ENCODE results near the gene DLK2.
"Not testable (repeated sequence)": the region's sequence is repeated elsewhere in the genome, so short reads cannot be mapped to it uniquely, and the experiment has no call there.

Gene DLK2

DNA sequence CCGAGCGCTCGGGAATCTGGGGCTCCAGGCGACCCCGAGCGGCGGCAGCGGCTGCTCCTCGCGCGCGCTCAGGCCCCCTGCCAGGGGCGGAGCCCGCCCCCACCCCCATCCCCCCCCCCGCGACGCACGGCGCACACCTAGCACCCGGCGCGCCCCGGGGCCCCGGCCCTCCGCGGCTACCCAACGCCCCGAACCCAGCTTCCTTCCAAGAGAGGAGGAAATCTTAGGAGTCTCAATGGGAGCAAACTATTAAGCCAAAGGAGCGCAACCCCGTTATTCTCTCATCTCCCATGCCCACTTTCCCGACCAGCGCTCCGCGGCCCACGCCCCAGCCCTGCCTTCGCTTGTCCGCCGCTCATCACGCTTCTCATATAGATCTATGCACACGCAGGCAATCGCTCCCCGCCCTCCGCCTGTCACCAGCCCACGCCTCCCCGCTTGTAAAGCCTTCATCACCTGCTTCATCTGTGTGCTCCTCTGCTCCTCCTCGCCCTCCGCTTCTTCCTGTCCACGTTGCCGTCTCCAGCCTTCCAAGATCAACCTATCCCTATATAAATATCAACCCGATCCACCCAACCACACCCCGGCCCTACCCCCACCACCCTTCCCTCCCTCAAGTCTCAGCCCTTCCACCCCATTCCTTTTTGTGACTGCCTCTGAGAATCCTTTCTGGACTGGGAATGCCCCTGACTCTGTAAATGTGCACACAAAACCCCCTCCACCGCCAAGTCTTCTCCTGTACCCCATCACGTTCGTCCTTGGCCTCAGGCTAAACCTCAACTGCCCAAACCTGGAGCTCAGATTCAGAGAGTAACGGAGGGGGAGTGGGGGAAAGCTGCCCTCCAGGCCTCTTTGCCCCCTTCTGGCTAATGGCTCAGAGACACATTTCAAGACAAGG is at the start of gene DLK2:
TSS of gene DLK2 (minus strand) at position 18 of the 898 bp plus-strand sequence. CDS start 723 bp downstream, outside the sequence.
- H3K9me3 ChIP-seq (ENCODE audit: control insufficient read depth, insufficient read depth, low read length): no peaks in the 10 kb centered on the region
- H3K4me3 ChIP-seq (ENCODE audit: low read depth, low read length): peak within 1 kb of the TSS; percentile 56
- H3K9ac ChIP-seq (ENCODE audit: low read depth, low read length): no peak within 1 kb of the TSS
- H3K27me3 ChIP-seq (ENCODE audit: control insufficient read depth, insufficient read depth, low read length): peaks cover 36% of the 10 kb centered on the region
- H3K4me1 ChIP-seq (ENCODE audit: control insufficient read depth, insufficient read depth, low read length): 0 out of 2 replicates have a peak, but pooled peaks cover 2% of the 10 kb centered on the region
- peaks cover 7% of the 10 kb centered on the region; the same call in 1 of the 2 replicates for H3K36me3 ChIP-seq (ENCODE audit: control insufficient read depth, insufficient read depth, low read length)
- no peak within 1 kb of the TSS for H3K27ac ChIP-seq (ENCODE audit: low read depth, low read length)

DNA sequence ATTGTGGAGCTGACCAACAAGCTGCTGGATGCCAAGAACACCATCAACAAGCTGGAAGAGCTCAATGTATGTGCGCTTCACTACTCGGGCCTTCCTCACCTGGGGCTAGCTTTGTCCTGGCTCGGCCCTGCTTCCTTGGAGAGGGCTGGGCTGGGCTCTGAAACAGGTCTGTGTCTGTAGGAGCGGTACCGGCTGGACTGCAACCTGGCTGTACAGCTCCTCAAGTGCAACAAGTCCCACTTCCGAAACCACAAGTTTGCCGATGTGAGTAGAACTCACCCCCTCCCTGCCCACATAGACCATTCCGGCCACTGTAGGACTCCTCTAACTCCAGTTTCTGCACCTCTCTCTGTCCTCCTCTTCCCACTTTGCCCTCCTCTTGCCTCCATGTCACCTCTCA is 48.1 kb upstream of the DLK2 start:
- Histone ChIP-seq H3K9me3 (ENCODE audit: control insufficient read depth, insufficient read depth, low read length) (no peaks in the 10 kb centered on the region), H3K4me1 (ENCODE audit: control insufficient read depth, insufficient read depth, low read length) (no peaks in the 10 kb centered on the region), H3K9ac (ENCODE audit: low read depth, low read length) (no peak overlapping the region), H3K27me3 (ENCODE audit: control insufficient read depth, insufficient read depth, low read length) (peaks cover 14% of the 10 kb centered on the region), H3K4me3 (ENCODE audit: low read depth, low read length) (no peak overlapping the region), H3K36me3 (ENCODE audit: control insufficient read depth, insufficient read depth, low read length) (peaks cover 75% of the 10 kb centered on the region), H3K27ac (ENCODE audit: low read depth, low read length) (no peak overlapping the region)

- Histone ChIP-seq H3K9me3 (ENCODE audit: control insufficient read depth, insufficient read depth, low read length) (no peaks in the 10 kb centered on the region), H3K9ac (ENCODE audit: low read depth, low read length) (no peak overlapping the region), H3K4me3 (ENCODE audit: low read depth, low read length) (no peak overlapping the region), H3K36me3 (ENCODE audit: control insufficient read depth, insufficient read depth, low read length) (peaks cover 82% of the 10 kb centered on the region), H3K4me1 (ENCODE audit: control insufficient read depth, insufficient read depth, low read length) (no peaks in the 10 kb centered on the region), H3K27ac (ENCODE audit: low read depth, low read length) (no peak overlapping the region), H3K27me3 (ENCODE audit: control insufficient read depth, insufficient read depth, low read length) (peaks cover 6% of the 10 kb centered on the region)
Measured at GRCh38 chr6:43502666-43503065, 47.3 kb upstream of the DLK2 start.

DNA sequence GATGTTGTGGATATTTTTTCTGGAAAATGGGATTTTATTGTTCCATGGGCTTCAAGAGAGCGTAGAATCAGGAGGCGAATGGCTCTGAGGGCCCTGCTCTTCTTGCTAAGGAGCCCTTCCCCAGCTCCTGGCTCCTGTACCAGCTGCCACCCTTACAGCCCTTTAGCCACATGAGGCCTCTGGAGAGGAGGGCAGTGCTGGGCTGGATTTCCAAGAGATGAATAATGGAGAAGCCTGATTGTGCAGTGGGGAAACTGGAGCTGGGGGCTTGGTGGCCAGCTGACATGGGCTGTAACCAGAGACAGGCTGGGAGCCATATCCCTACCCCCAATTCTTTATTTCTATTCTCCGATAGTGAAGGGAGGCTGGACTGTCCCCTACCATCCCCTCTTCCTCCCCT is 45.6 kb upstream of the DLK2 start:
- no peaks in the 10 kb centered on the region for H3K9me3 ChIP-seq (ENCODE audit: control insufficient read depth, insufficient read depth, low read length)
- H3K36me3 ChIP-seq (ENCODE audit: control insufficient read depth, insufficient read depth, low read length): peaks cover 82% of the 10 kb centered on the region
- H3K27me3 ChIP-seq (ENCODE audit: control insufficient read depth, insufficient read depth, low read length): no peaks in the 10 kb centered on the region
- no peak overlapping the region for H3K27ac ChIP-seq (ENCODE audit: low read depth, low read length)
- peaks cover 4% of the 10 kb centered on the region for H3K4me1 ChIP-seq (ENCODE audit: control insufficient read depth, insufficient read depth, low read length)
- no peak overlapping the region for H3K4me3 ChIP-seq (ENCODE audit: low read depth, low read length)
- no peak overlapping the region for H3K9ac ChIP-seq (ENCODE audit: low read depth, low read length)

GRCh38 chr6:43499028-43499815 is 43.9 kb upstream of the DLK2 start:
- no peak overlapping the region for H3K9ac ChIP-seq (ENCODE audit: low read depth, low read length)
- H3K4me3 ChIP-seq (ENCODE audit: low read depth, low read length): no peak overlapping the region
- peaks cover 13% of the 10 kb centered on the region for H3K4me1 ChIP-seq (ENCODE audit: control insufficient read depth, insufficient read depth, low read length)
- no peak overlapping the region for H3K27ac ChIP-seq (ENCODE audit: low read depth, low read length)
- H3K9me3 ChIP-seq (ENCODE audit: control insufficient read depth, insufficient read depth, low read length): no peaks in the 10 kb centered on the region
- peaks cover 66% of the 10 kb centered on the region for H3K36me3 ChIP-seq (ENCODE audit: control insufficient read depth, insufficient read depth, low read length)
- H3K27me3 ChIP-seq (ENCODE audit: control insufficient read depth, insufficient read depth, low read length): no peaks in the 10 kb centered on the region

DNA sequence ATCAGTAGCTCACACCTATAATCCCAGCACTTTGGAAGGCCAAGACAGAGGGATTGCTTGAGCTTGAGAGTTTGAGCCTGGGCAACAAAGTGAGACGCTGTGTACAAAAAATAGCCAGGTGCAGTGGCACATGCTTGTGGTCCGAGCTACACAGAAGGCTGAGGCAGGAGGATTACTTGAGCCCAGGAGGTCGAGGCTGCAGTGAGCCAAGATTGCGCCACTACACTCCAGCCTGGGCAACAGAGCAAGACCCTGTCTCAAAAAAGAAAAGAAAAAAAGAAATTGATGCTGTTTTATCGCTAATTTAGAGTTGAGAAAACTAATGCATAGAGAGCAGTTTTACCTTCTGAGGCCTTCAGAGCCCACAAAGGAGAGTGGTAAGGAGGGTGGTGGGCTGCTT is 42.9 kb upstream of the DLK2 start:
- not testable (repeated sequence) for H3K27ac ChIP-seq (ENCODE audit: low read depth, low read length); H3K4me3 ChIP-seq (ENCODE audit: low read depth, low read length)
- peaks cover 60% of the 10 kb centered on the region for H3K36me3 ChIP-seq (ENCODE audit: control insufficient read depth, insufficient read depth, low read length)

DNA sequence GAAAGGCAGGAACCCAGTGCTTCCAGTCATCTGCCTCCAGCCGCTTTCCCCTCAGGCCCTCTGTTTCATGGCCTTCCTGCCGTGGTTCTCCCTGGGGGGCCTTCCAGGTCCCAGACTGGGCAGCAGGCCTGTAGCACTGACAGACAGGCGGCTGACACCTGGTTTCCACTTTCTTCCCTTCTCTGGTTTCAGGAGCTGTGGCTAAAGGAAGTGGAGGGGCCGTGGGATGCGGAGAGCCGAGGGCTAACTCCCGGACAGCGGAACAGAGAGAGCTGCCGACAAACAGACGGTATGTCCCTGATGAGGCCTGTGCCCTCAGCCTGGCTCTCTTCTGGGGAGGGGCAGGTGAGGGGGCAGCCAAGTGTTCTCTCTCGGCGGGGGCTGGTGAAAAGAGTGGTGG is 42.3 kb upstream of the DLK2 start:
- H3K27me3 ChIP-seq (ENCODE audit: control insufficient read depth, insufficient read depth, low read length): no peaks in the 10 kb centered on the region
- H3K4me1 ChIP-seq (ENCODE audit: control insufficient read depth, insufficient read depth, low read length): peaks cover 19% of the 10 kb centered on the region
- H3K27ac ChIP-seq (ENCODE audit: low read depth, low read length): no peak overlapping the region
- no peaks in the 10 kb centered on the region for H3K9me3 ChIP-seq (ENCODE audit: control insufficient read depth, insufficient read depth, low read length)
- H3K4me3 ChIP-seq (ENCODE audit: low read depth, low read length): no peak overlapping the region
- H3K36me3 ChIP-seq (ENCODE audit: control insufficient read depth, insufficient read depth, low read length): peaks cover 54% of the 10 kb centered on the region
- H3K9ac ChIP-seq (ENCODE audit: low read depth, low read length): no peak overlapping the region

More for the DNA sequence above, 42.9 kb upstream of the DLK2 start:
- not testable (repeated sequence) for H3K9ac ChIP-seq (ENCODE audit: low read depth, low read length); H3K9me3 ChIP-seq (ENCODE audit: control insufficient read depth, insufficient read depth, low read length); H3K27me3 ChIP-seq (ENCODE audit: control insufficient read depth, insufficient read depth, low read length)
- H3K4me1 ChIP-seq (ENCODE audit: control insufficient read depth, insufficient read depth, low read length): peaks cover 13% of the 10 kb centered on the region

- H3K9ac ChIP-seq (ENCODE audit: low read depth, low read length): no peak overlapping the region
- peaks cover 24% of the 10 kb centered on the region for H3K4me1 ChIP-seq (ENCODE audit: control insufficient read depth, insufficient read depth, low read length)
- H3K9me3 ChIP-seq (ENCODE audit: control insufficient read depth, insufficient read depth, low read length): no peaks in the 10 kb centered on the region
- H3K36me3 ChIP-seq (ENCODE audit: control insufficient read depth, insufficient read depth, low read length): peaks cover 47% of the 10 kb centered on the region
- H3K4me3 ChIP-seq (ENCODE audit: low read depth, low read length): no peak overlapping the region
- no peaks in the 10 kb centered on the region for H3K27me3 ChIP-seq (ENCODE audit: control insufficient read depth, insufficient read depth, low read length)
- no peak overlapping the region for H3K27ac ChIP-seq (ENCODE audit: low read depth, low read length)
Measured at GRCh38 chr6:43497129-43497396, 41.7 kb upstream of the DLK2 start.

DNA sequence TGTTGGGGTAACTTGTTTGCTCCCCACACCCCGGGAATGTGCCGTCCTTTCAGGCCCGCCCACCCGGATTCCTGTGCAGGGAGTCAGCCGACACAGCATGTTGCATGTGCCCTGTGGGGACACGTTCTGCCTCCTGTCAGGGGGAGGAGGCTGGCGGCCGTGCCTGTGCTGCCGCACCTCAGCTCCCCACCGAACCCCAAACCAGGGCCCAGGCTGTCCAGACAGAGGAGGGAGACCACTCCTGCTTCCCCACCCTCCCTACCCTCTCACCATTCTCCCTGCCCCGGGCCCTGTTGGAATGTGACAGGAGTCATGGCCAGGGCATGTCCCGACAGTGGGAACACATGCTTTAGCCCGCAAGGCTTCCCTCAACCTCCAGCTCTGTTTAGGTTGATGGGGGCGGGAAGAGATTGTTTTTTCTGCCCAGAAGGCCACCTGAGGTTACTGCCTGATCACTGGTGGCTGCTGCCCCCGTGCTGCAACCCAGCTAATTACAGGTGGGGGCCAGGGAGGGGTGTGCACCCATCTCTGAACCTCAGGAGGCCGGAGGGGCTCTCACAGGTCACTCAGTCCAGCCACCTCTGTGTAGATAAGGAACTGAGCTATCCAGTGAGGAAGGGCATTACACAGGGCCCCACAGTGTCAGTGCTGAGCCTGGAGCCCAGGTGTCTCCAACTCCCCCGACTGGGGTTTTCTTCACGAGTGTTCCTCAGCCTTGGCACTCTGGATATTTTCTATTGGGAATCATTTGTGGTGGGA is 41.2 kb upstream of the DLK2 start:
- no peaks in the 10 kb centered on the region for H3K27me3 ChIP-seq (ENCODE audit: control insufficient read depth, insufficient read depth, low read length)
- peaks cover 24% of the 10 kb centered on the region for H3K4me1 ChIP-seq (ENCODE audit: control insufficient read depth, insufficient read depth, low read length)
- peak overlapping the region; percentile 66 for H3K27ac ChIP-seq (ENCODE audit: low read depth, low read length)
- no peaks in the 10 kb centered on the region for H3K9me3 ChIP-seq (ENCODE audit: control insufficient read depth, insufficient read depth, low read length)
- H3K9ac ChIP-seq (ENCODE audit: low read depth, low read length): no peak overlapping the region
- no peak overlapping the region for H3K4me3 ChIP-seq (ENCODE audit: low read depth, low read length)
- H3K36me3 ChIP-seq (ENCODE audit: control insufficient read depth, insufficient read depth, low read length): peaks cover 42% of the 10 kb centered on the region

DNA sequence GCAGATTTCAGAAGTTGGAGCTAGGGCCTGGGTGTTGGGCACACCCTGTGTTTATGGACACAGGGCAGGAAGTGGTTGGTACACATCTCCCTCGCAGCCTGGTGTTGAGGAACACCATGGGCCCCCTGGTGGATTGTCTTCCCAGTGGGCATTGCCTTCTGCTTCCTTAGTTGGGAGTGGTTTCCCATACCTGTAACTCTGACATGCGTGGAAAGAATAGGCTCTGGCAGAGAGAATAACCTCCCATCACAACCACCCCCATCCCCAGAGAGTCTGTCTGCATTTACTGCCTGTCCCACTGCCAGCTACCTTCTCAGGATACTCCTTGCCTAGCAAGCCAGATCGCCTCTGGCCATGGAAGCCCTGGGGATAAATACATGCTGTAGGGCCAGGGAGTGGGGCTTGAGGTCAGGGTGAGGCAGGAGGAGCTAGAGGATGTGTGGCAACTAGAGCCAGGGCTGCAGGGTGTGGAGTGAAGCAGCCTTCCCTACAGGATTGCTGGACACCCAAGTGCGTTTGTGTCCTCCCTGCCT is 40.1 kb upstream of the DLK2 start:
- Histone ChIP-seq H3K27ac (ENCODE audit: low read depth, low read length) (peak overlapping the region; percentile 66), H3K27me3 (ENCODE audit: control insufficient read depth, insufficient read depth, low read length) (no peaks in the 10 kb centered on the region), H3K4me1 (ENCODE audit: control insufficient read depth, insufficient read depth, low read length) (peaks cover 24% of the 10 kb centered on the region), H3K9me3 (ENCODE audit: control insufficient read depth, insufficient read depth, low read length) (no peaks in the 10 kb centered on the region), H3K9ac (ENCODE audit: low read depth, low read length) (no peak overlapping the region), H3K36me3 (ENCODE audit: control insufficient read depth, insufficient read depth, low read length) (peaks cover 31% of the 10 kb centered on the region), H3K4me3 (ENCODE audit: low read depth, low read length) (no peak overlapping the region)

Measured in HUES48 (cell line).